ENCODE data around the gene DNAJB12.

GRCh38 chr10:72322030-72322279 lies 32.8 kb downstream of the DNAJB12 start:
- TF ChIP-seq POLR2A (IDR thresholded peaks at IDR 0.05), result no peak
- TF ChIP-seq, protein P1, sequence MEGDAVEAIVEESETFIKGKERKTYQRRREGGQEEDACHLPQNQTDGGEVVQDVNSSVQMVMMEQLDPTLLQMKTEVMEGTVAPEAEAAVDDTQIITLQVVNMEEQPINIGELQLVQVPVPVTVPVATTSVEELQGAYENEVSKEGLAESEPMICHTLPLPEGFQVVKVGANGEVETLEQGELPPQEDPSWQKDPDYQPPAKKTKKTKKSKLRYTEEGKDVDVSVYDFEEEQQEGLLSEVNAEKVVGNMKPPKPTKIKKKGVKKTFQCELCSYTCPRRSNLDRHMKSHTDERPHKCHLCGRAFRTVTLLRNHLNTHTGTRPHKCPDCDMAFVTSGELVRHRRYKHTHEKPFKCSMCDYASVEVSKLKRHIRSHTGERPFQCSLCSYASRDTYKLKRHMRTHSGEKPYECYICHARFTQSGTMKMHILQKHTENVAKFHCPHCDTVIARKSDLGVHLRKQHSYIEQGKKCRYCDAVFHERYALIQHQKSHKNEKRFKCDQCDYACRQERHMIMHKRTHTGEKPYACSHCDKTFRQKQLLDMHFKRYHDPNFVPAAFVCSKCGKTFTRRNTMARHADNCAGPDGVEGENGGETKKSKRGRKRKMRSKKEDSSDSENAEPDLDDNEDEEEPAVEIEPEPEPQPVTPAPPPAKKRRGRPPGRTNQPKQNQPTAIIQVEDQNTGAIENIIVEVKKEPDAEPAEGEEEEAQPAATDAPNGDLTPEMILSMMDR (IDR thresholded peaks at IDR 0.05), result no peak
- no peak for TF ChIP-seq EP300 (IDR thresholded peaks at IDR 0.05)

Measured in ovary (tissue), 3 donors.